K562 (cell line): ENCODE results near the gene CREM. TPM values are rescaled to one million over a fixed set of nuclear protein-coding genes. Genes with fewer than 3 reads are reported as not detected.

Experiments
- ATAC-seq: fragments of 200-7000 bp; cut with Tn5 transposase; 3 replicates; pipeline ENCODE4 v1.9.1; 2020; ENCODE audit warnings: moderate library complexity
- BruUV-seq: library from RNA; stranded (reverse); fragments of 400-500 nt; replicated peaks from 2 replicates; lab custom pipeline; 2021; lab: Mats Ljungman, UMichigan
- CTCF ChIA-PET: fragments of 300-600 bp; formaldehyde crosslinking; extraction: SDS; loops from one replicate; lab custom pipeline; 2021; ENCODE audit warnings: low intra/inter-chr PET ratio; lab: Yijun Ruan, JAX
- POLR2A ChIA-PET: fragments of 300-600, 350-650 bp; sonication (Branson Sonifier 250); formaldehyde crosslinking; extraction: SDS; loops from one replicate; lab custom pipeline; 2021; ENCODE audit warnings: antibody characterized with exemption, inconsistent platforms; lab: Yijun Ruan, JAX
- DNase-seq, 4 experiments: peaks; one replicate each; pipeline versions ENCODE4 v3.0.0 to v3.0.0-alpha.2; 2011 to 2018; ENCODE audit warnings: low spot score in 3 of 4, mixed read lengths in 3 of 4; ENCODE audit errors: extremely low read depth in 1 of 4
- FAIRE-seq: peaks from 2 replicates; lab custom pipeline; 2011; peaks lifted over from hg19 to GRCh38; lab: Jason Lieb, UNC
- H2AFZ ChIP-seq: 2 replicates; pipeline ENCODE4 v1.6.0; 2011; ENCODE audit warnings: low read depth, low read length, control low read depth, inconsistent platforms
- H3K27ac ChIP-seq: fragments of 200-600 bp; 3 replicates; pipeline ENCODE4 v1.8.0; 2011; ENCODE audit warnings: low read depth, mild to moderate bottlenecking, control low read depth, inconsistent platforms, low read length, moderate library complexity, mixed read lengths; ENCODE audit errors: extremely low read depth
- H3K27me3 ChIP-seq, 2 experiments: fragments of 300-600 bp in 1 of 2; 2 replicates in 1 of 2; 3 replicates in 1 of 2; pipeline versions ENCODE4 v1.6.0 to v1.8.0; 2011; ENCODE audit warnings: inconsistent platforms in 2 of 2, low read length in 2 of 2, mild to moderate bottlenecking in 1 of 2, mixed read lengths in 1 of 2, moderate library complexity in 1 of 2; ENCODE audit not compliant: control insufficient read depth in 2 of 2, insufficient read depth in 2 of 2
- H3K36me3 ChIP-seq: fragments of 300-600 bp; 3 replicates; pipeline ENCODE4 v1.8.0; 2011; ENCODE audit warnings: mild to moderate bottlenecking, low read length, inconsistent platforms; ENCODE audit not compliant: control insufficient read depth, insufficient read depth
- H3K4me1 ChIP-seq, 2 experiments: fragments of 200-600 bp in 1 of 2; replicated peaks in 1 of 2; 2 replicates in 1 of 2; 3 replicates in 1 of 2; pipeline versions ENCODE4 v1.5.1 to v1.8.0; 2011; ENCODE audit warnings: inconsistent platforms in 2 of 2, low read length in 2 of 2, mild to moderate bottlenecking in 1 of 2, mixed read lengths in 1 of 2, moderate library complexity in 1 of 2; ENCODE audit not compliant: control insufficient read depth in 2 of 2, insufficient read depth in 2 of 2
- H3K4me2 ChIP-seq: 2 replicates; pipeline ENCODE4 v1.6.1; 2011; ENCODE audit warnings: low read length, control low read depth, inconsistent platforms, mixed read lengths; ENCODE audit not compliant: insufficient read depth
- H3K4me3 ChIP-seq: fragments of 200-600 bp; sonication (generic), shearing (Covaris generic); 2 replicates; pipeline ENCODE4 v1.5.1; 2016; ENCODE audit warnings: control low read depth, inconsistent platforms
- H3K79me2 ChIP-seq: fragments of 200-600 bp; 3 replicates; pipeline ENCODE4 v1.8.0; 2011; ENCODE audit warnings: low read length, inconsistent platforms; ENCODE audit not compliant: control insufficient read depth, insufficient read depth
- H3K9ac ChIP-seq, 2 experiments: 2 replicates each; pipeline versions ENCODE4 v1.6.0 to v1.6.1; 2011; ENCODE audit warnings: low read depth in 2 of 2, low read length in 2 of 2, control low read depth in 1 of 2, inconsistent platforms in 1 of 2, mild to moderate bottlenecking in 1 of 2, mixed read lengths in 1 of 2; ENCODE audit not compliant: insufficient read depth in 1 of 2
- H3K9me1 ChIP-seq: one replicate; pipeline ENCODE4 v1.6.0; 2011; ENCODE audit warnings: inconsistent platforms, mild to moderate bottlenecking, low read length, moderate library complexity; ENCODE audit not compliant: control insufficient read depth, insufficient read depth
- H3K9me3 ChIP-seq: replicated peaks from 2 replicates; pipeline ENCODE4 v1.5.1; 2011; ENCODE audit warnings: low read depth, low read length, inconsistent platforms; ENCODE audit not compliant: control insufficient read depth, insufficient read depth
- H4K20me1 ChIP-seq: replicated peaks from 2 replicates; pipeline ENCODE4 v1.6.1; 2011; ENCODE audit warnings: low read length, inconsistent platforms, mixed read lengths; ENCODE audit not compliant: control insufficient read depth, insufficient read depth
- CEBPB ChIP-seq: fragments of 450-650 bp; IDR thresholded peaks from 2 replicates; pipeline ENCODE4 v1.6.1; 2016; ENCODE audit warnings: missing genetic modification characterization, missing compliant biosample characterization
- FOXA1 ChIP-seq: fragments of 450-650 bp; IDR thresholded peaks from 2 replicates; pipeline ENCODE4 v1.6.1; 2016; ENCODE audit warnings: mild to moderate bottlenecking, borderline replicate concordance
- RAD21 ChIP-seq, 2 experiments: fragments of 250-450 bp in 1 of 2; fragments of 450-650 bp in 1 of 2; sonication (Bioruptor Pico) in 1 of 2; formaldehyde crosslinking in 1 of 2; IDR thresholded peaks in 1 of 2; conservative IDR thresholded peaks in 1 of 2; 2 replicates each; pipeline versions ENCODE4 v1.4.0 to v1.8.0; 2020 to 2022; ENCODE audit warnings: mild to moderate bottlenecking in 2 of 2, moderate library complexity in 1 of 2
- SIRT6 ChIP-seq: IDR thresholded peaks from one replicate; pipeline ENCODE4 v1.6.1; 2012; ENCODE audit warnings: low read depth, mild to moderate bottlenecking, control low read depth, inconsistent platforms, low read length, moderate library complexity
- TAL1 ChIP-seq: fragments of 450-650 bp; IDR thresholded peaks from 2 replicates; pipeline ENCODE4 v1.6.1; 2016; ENCODE audit warnings: mild to moderate bottlenecking
- TGIF2 ChIP-seq: sonication (generic); formaldehyde crosslinking; IDR thresholded peaks from 2 replicates; pipeline ENCODE4 v1.8.1; 2022; ENCODE audit warnings: mild to moderate bottlenecking, missing genetic modification reagents, moderate library complexity
- ZNF232 ChIP-seq: sonication (generic); formaldehyde crosslinking; IDR thresholded peaks from 2 replicates; pipeline ENCODE4 v1.8.0; 2022; ENCODE audit warnings: mild to moderate bottlenecking, missing genetic modification reagents
- ZNF589 ChIP-seq: fragments of 200-800 bp; sonication (Bioruptor generic); IDR thresholded peaks from 2 replicates; pipeline ENCODE4 v1.6.1; 2016; ENCODE audit warnings: low read depth, missing genetic modification characterization, missing compliant biosample characterization
- ZNF764 ChIP-seq: fragments of 250-450 bp; sonication (Bioruptor Pico); IDR thresholded peaks from 2 replicates; pipeline ENCODE4 v1.4.0; 2020; ENCODE audit warnings: low read depth, mild to moderate bottlenecking, moderate library complexity
- WGBS: fragments of 100-300 bp; shearing (Covaris generic); methylation state at CpG from one replicate; pipeline ENCODE4 v1.1.6; 2016; ENCODE audit warnings: low coverage, mixed read lengths; ENCODE audit not compliant: insufficient coverage; ENCODE audit errors: missing lambda C conversion rate; 5-methylcytosine and 5-hydroxymethylcytosine counted together
- in situ Hi-C: fragments of 300-500 bp; cut with MboI; formaldehyde crosslinking; loops from 4 replicates; pipeline ENCODE4 v1.15.0; 2018; ENCODE audit warnings: inconsistent platforms, mixed read lengths
- intact Hi-C: fragments of 100-400 bp; cut with micrococcal nuclease; formaldehyde crosslinking; loops from 2 replicates; pipeline ENCODE4 v1.14.2; 2022
- polyA plus RNA-seq, 8 experiments: library from polyadenylated mRNA; depleted of rRNA in 4 of 8; stranded (reverse) in 5 of 8; unstranded in 3 of 8; fragments of >200 nt; fragmentation: Nextera tagmentation in 2 of 8; fragmentation: Illumina TruSeq in 1 of 8; extraction: Ambion mirVana in 2 of 8; extraction: Trizol in 1 of 8; gene quantifications; 2 replicates each; pipeline versions ENCODE4 v1.2.1 to v1.2.3, GENCODE V29; 2011 to 2014; ENCODE audit warnings: inconsistent platforms in 1 of 8, missing spikeins in 1 of 8
- total RNA-seq, 7 experiments: library from RNA; depleted of rRNA in 6 of 7; stranded (reverse); fragments of >200 nt in 6 of 7; fragmentation: Illumina TruSeq in 2 of 7; extraction: Trizol in 2 of 7; gene quantifications; 2 replicates each; pipeline versions ENCODE4 v1.2.1 to v1.2.3, GENCODE V29; 2011 to 2021; ENCODE audit warnings: low replicate concordance in 1 of 7
- TF ChIP-seq, protein P1 (sequence below): fragments of 250-450 bp; sonication (Bioruptor Pico); IDR thresholded peaks from 2 replicates; pipeline ENCODE4 v1.5.0; 2021
- TF ChIP-seq, protein P2 (sequence below): fragments of 250-450 bp; sonication (Bioruptor Pico); IDR thresholded peaks from 2 replicates; pipeline ENCODE4 v1.9.0; 2021; ENCODE audit warnings: mild to moderate bottlenecking
- TF ChIP-seq, protein P3 (sequence below): fragments of 450-650 bp; formaldehyde crosslinking; IDR thresholded peaks from 2 replicates; pipeline ENCODE4 v1.4.0; 2022; ENCODE audit warnings: missing genetic modification characterization

The CREM gene
- total and polyA plus RNA-seq, 9 of the 15 experiments (the other 6 are each of a cell fraction or from before 2014, with no cell fraction given) = 39.1 to 70.2 (median 48.3) TPM

DNA sequence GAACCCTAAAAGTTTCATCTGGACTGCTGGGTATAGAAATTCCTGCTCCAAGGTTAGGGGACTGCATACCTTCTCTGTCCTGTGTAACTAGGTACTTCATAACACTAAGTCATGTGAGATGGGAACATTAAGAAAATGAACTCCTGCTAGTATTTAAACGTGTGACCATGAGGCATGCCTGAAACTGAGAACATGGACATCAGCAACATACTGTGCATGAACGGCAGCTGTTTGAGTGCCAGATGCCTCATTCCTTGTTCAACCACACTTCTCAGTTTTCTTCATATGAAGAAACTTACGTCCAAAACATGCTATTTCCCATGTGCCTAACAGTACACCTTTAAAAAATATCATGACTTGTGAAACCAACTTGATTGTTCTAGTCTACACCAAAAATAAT lies 88.5 kb downstream of the CREM start:
- Histone ChIP-seq H3K36me3 (no peaks in the 10 kb centered on the region; the same call in 2 of the 3 replicates), H3K9ac (no peak overlapping the region), H3K4me2 (no peak overlapping the region)
- TF ChIP-seq TAL1 (no peak), ZNF764 (no peak), SIRT6 (no peak), ZNF589 (CRISPR knock-in tag) (no peak), FOXA1 (no peak), CEBPB (no peak), ZNF232 (CRISPR knock-in tag) (no peak), TGIF2 (CRISPR knock-in tag) (no peak), RAD21 (CRISPR knock-in tag; conservative IDR thresholded peaks at IDR 0.05 in 1 of 2, IDR thresholded peaks at IDR 0.05 in 1 of 2) (no peak)
- TF ChIP-seq, protein P1, sequence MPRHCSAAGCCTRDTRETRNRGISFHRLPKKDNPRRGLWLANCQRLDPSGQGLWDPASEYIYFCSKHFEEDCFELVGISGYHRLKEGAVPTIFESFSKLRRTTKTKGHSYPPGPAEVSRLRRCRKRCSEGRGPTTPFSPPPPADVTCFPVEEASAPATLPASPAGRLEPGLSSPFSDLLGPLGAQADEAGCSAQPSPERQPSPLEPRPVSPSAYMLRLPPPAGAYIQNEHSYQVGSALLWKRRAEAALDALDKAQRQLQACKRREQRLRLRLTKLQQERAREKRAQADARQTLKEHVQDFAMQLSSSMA (CRISPR knock-in tag) = no peak
- TF ChIP-seq, protein P2, sequence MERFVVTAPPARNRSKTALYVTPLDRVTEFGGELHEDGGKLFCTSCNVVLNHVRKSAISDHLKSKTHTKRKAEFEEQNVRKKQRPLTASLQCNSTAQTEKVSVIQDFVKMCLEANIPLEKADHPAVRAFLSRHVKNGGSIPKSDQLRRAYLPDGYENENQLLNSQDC (CRISPR knock-in tag) = no peak
- TF ChIP-seq, protein P3, sequence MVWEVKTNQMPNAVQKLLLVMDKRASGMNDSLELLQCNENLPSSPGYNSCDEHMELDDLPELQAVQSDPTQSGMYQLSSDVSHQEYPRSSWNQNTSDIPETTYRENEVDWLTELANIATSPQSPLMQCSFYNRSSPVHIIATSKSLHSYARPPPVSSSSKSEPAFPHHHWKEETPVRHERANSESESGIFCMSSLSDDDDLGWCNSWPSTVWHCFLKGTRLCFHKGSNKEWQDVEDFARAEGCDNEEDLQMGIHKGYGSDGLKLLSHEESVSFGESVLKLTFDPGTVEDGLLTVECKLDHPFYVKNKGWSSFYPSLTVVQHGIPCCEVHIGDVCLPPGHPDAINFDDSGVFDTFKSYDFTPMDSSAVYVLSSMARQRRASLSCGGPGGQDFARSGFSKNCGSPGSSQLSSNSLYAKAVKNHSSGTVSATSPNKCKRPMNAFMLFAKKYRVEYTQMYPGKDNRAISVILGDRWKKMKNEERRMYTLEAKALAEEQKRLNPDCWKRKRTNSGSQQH (CRISPR knock-in tag) = no peak
- TF ChIP-seq, all 486 proteins: peak for 0
- peaks cover 0 to 4% of the 10 kb centered on the region in 2 experiments; a peak in 1 of 5 replicates for H3K4me1 ChIP-seq
- no peak overlapping the region for H3K4me3 ChIP-seq
- ChIA-PET POLR2A (no interaction called here), CTCF (no interaction called here)
- DNase-seq (no peak), ATAC-seq (no peak), FAIRE-seq (no peak)
- WGBS = 48% methylated on average over 3 of the region's 3 CpGs
- H3K9me3 ChIP-seq = no peaks in the 10 kb centered on the region
- intact Hi-C loops (no loop called here), in situ Hi-C loops (loop anchor here (5.0 kb wide), 1 partner anchor 93 kb away; no protein-coding TSS in a partner anchor)
- BruUV-seq = no TSS peak
- no peaks in the 10 kb centered on the region for H3K79me2 ChIP-seq
- no peaks in the 10 kb centered on the region for H4K20me1 ChIP-seq
- no peak overlapping the region for H2AFZ ChIP-seq
- H3K27ac ChIP-seq = no peak overlapping the region
- no peaks in the 10 kb centered on the region for H3K27me3 ChIP-seq
- H3K9me1 ChIP-seq = no peaks in the 10 kb centered on the region
